NOMO-1 (cell line): ENCODE data around the gene CACNA2D3.
A peak's percentile ranks its signal among the peaks of the same experiment; 100 is the strongest.

Source experiments
- DNase-seq, 2 experiments: peaks; one replicate each; lab custom pipeline; 2025; ENCODE audit not compliant: unreplicated experiment in 2 of 2; lab: John Stamatoyannopoulos, UW

CACNA2D3 gene

GRCh38 chr3:54857343-54857742, 735.0 kb downstream of the CACNA2D3 start:
- no peak for DNase-seq

- no peak for DNase-seq
Measured at GRCh38 chr3:54858093-54858785, 735.9 kb downstream of the CACNA2D3 start.

- DNase-seq = no peak
Measured at GRCh38 chr3:54859184-54859583, 736.8 kb downstream of the CACNA2D3 start.

- no peak for DNase-seq
Measured at GRCh38 chr3:54861248-54862067, 739.1 kb downstream of the CACNA2D3 start.

- peak; percentile 16 to 64 for DNase-seq
Measured at GRCh38 chr3:54862526-54862925, 740.2 kb downstream of the CACNA2D3 start.

- DNase-seq = no peak
Measured at GRCh38 chr3:54863366-54863765, 741.0 kb downstream of the CACNA2D3 start.

GRCh38 chr3:54863786-54864185, 741.4 kb downstream of the CACNA2D3 start:
- no peak for DNase-seq

- DNase-seq = no peak
Measured at GRCh38 chr3:54865316-54865715, 743.0 kb downstream of the CACNA2D3 start.

- DNase-seq = no peak
Measured at GRCh38 chr3:54866251-54866650, 743.9 kb downstream of the CACNA2D3 start.

- peak; percentile 36 to 52 for DNase-seq
Measured at GRCh38 chr3:54870423-54870822, 748.1 kb downstream of the CACNA2D3 start.

- no peak for DNase-seq
Measured at GRCh38 chr3:54871867-54872266, 749.5 kb downstream of the CACNA2D3 start.

- DNase-seq = no peak
Measured at GRCh38 chr3:54873059-54874010, 751.0 kb downstream of the CACNA2D3 start.

- DNase-seq = no peak
Measured at GRCh38 chr3:54874816-54875556, 752.6 kb downstream of the CACNA2D3 start.

- no peak for DNase-seq
Measured at GRCh38 chr3:54875596-54876268, 753.4 kb downstream of the CACNA2D3 start.

GRCh38 chr3:54876694-54877093, 754.3 kb downstream of the CACNA2D3 start:
- DNase-seq = no peak

- no peak for DNase-seq
Measured at GRCh38 chr3:54877730-54878129, 755.4 kb downstream of the CACNA2D3 start.

- DNase-seq = no peak
Measured at GRCh38 chr3:54878145-54878544, 755.8 kb downstream of the CACNA2D3 start.

- DNase-seq = no peak
Measured at GRCh38 chr3:54882129-54882833, 759.9 kb downstream of the CACNA2D3 start.

GRCh38 chr3:54888162-54888561, 765.8 kb downstream of the CACNA2D3 start:
- DNase-seq = no peak
